B cell (primary cell): Measurements from ENCODE around the gene MTG2. TPM values are rescaled to one million over a fixed set of nuclear protein-coding genes. Genes with fewer than 3 reads are reported as not detected.

Source experiments
- ATAC-seq: fragments of 200-7000 bp; cut with Tn5 transposase; one replicate; pipeline ENCODE4 v1.10.0; 2021; ENCODE audit warnings: low read depth, mild to moderate bottlenecking, moderate number of reproducible peaks, moderate library complexity
- CTCF ChIA-PET: fragments of 350-600 bp; sonication (Branson Sonifier 250); formaldehyde crosslinking; loops from one replicate; lab custom pipeline; 2021; ENCODE audit warnings: antibody characterized with exemption, inconsistent platforms; lab: Charles Lee
- POLR2A ChIA-PET: fragments of 350-600 bp; sonication (Branson Sonifier 250); formaldehyde crosslinking; loops from one replicate; lab custom pipeline; 2021; ENCODE audit warnings: antibody characterized with exemption; lab: Charles Lee
- DNase-seq: peaks from one replicate; pipeline ENCODE4 v3.0.0; 2013
- H2AFZ ChIP-seq: 2 replicates; pipeline ENCODE4 v1.6.1; 2012; ENCODE audit warnings: mild to moderate bottlenecking, low read depth, low read length; ENCODE audit not compliant: insufficient read depth, poor library complexity, severe bottlenecking
- H3K27ac ChIP-seq, 2 donors: 1 replicate in 1 of 2; 2 replicates in 1 of 2; pipeline ENCODE4 v1.5.1; 2012 to 2013; ENCODE audit warnings: low read length in 2 of 2, mild to moderate bottlenecking in 2 of 2, moderate library complexity in 1 of 2
- H3K27me3 ChIP-seq, 4 experiments: fragments of 200-600 bp in 1 of 4; sonication (generic) in 1 of 4; replicated peaks in 1 of 4; 1 replicate in 2 of 4; 2 replicates in 2 of 4; pipeline versions ENCODE4 v1.6.1 to v1.7.0; 2013 to 2016; ENCODE audit warnings: low read length in 3 of 4, mild to moderate bottlenecking in 2 of 4, mixed read lengths in 1 of 4, moderate library complexity in 1 of 4; ENCODE audit not compliant: insufficient read depth in 4 of 4, control insufficient read depth in 3 of 4; ENCODE audit errors: control extremely low read depth in 1 of 4
- H3K36me3 ChIP-seq, 2 experiments: replicated peaks in 1 of 2; 1 replicate in 1 of 2; 2 replicates in 1 of 2; pipeline versions ENCODE4 v1.6.1 to v1.7.1; 2013; ENCODE audit warnings: low read length in 1 of 2; ENCODE audit not compliant: insufficient read depth in 2 of 2, control insufficient read depth in 1 of 2; ENCODE audit errors: control extremely low read depth in 1 of 2, extremely low read depth in 1 of 2
- H3K4me1 ChIP-seq, 2 donors: fragments of 200-600 bp in 1 of 2; sonication (generic) in 1 of 2; 1 replicate in 1 of 2; 2 replicates in 1 of 2; pipeline versions ENCODE4 v1.5.1 to v1.6.1; 2013 to 2017; ENCODE audit warnings: low read length in 2 of 2; ENCODE audit not compliant: control insufficient read depth in 2 of 2, insufficient read depth in 2 of 2
- H3K4me2 ChIP-seq: replicated peaks from 2 replicates; pipeline ENCODE3; 2012; ENCODE audit warnings: mild to moderate bottlenecking, low read depth, low read length; ENCODE audit not compliant: poor library complexity, severe bottlenecking
- H3K4me3 ChIP-seq, 5 experiments: fragments of 200-600 bp in 1 of 5; sonication (generic) in 1 of 5; 1 replicate in 3 of 5; 2 replicates in 2 of 5; pipeline versions ENCODE4 v1.5.1 to v1.7.0; 2011 to 2016; ENCODE audit warnings: low read length in 4 of 5, mild to moderate bottlenecking in 4 of 5, low read depth in 2 of 5, control low read depth in 1 of 5, moderate library complexity in 1 of 5; ENCODE audit not compliant: insufficient read depth in 1 of 5; ENCODE audit errors: control extremely low read depth in 1 of 5, extremely low read depth in 1 of 5
- H3K79me2 ChIP-seq: fragments of 200-600 bp; sonication (generic); one replicate; pipeline ENCODE4 v1.6.0; 2016; ENCODE audit warnings: low read length; ENCODE audit not compliant: control insufficient read depth, insufficient read depth
- H3K9ac ChIP-seq: fragments of 200-600 bp; sonication (generic); 2 replicates; pipeline ENCODE4 v1.6.1; 2017; ENCODE audit warnings: mild to moderate bottlenecking, low read length, moderate library complexity
- H3K9me3 ChIP-seq, 3 donors: one replicate each; pipeline versions ENCODE4 v1.6.1 to v1.7.1; 2013; ENCODE audit warnings: low read length in 2 of 3; ENCODE audit not compliant: control insufficient read depth in 2 of 3, insufficient read depth in 1 of 3; ENCODE audit errors: control extremely low read depth in 1 of 3
- H4K20me1 ChIP-seq: 2 replicates; pipeline ENCODE4 v1.6.0; 2012; ENCODE audit warnings: mild to moderate bottlenecking, low read length; ENCODE audit not compliant: insufficient read depth, control insufficient read depth, poor library complexity, severe bottlenecking
- H3K27ac Mint-ChIP-seq: one replicate; pipeline ENCODE4 v1.8.0; 2021; ENCODE audit warnings: mixed read lengths
- H3K27me3 Mint-ChIP-seq: one replicate; pipeline ENCODE4 v1.8.0; 2021; ENCODE audit warnings: mixed read lengths
- H3K4me1 Mint-ChIP-seq: one replicate; pipeline ENCODE4 v1.8.0; 2021; ENCODE audit warnings: mixed read lengths
- H3K4me3 Mint-ChIP-seq: one replicate; pipeline ENCODE4 v1.8.0; 2021; ENCODE audit warnings: mixed read lengths
- H3K9me3 Mint-ChIP-seq: one replicate; pipeline ENCODE4 v1.8.0; 2022; ENCODE audit warnings: mixed read lengths; ENCODE audit not compliant: insufficient read depth
- EZH2 ChIP-seq: IDR thresholded peaks from 2 replicates; pipeline ENCODE4 v1.6.1; 2012; ENCODE audit warnings: borderline replicate concordance, low read depth, mild to moderate bottlenecking, moderate library complexity, low read length; ENCODE audit not compliant: insufficient read depth, poor library complexity, severe bottlenecking
- WGBS: methylation state at CpG from one replicate; pipeline ENCODE4 v1.1.5; 2013; ENCODE audit warnings: missing lambda C conversion rate; ENCODE audit not compliant: insufficient coverage; 5-methylcytosine and 5-hydroxymethylcytosine counted together
- intact Hi-C: fragments of 100-400 bp; cut with micrococcal nuclease; formaldehyde crosslinking; loops from one replicate; pipeline ENCODE4 v1.10.0; 2022
- polyA plus RNA-seq: library from polyadenylated mRNA; depleted of rRNA; stranded (reverse); fragments of >200 nt; gene quantifications from 2 replicates; pipeline ENCODE4 v1.2.3, GENCODE V29; 2012
- total RNA-seq, 2 donors: library from RNA; stranded (reverse); fragments of 120-200 nt in 1 of 2; gene quantifications; 1 replicate in 1 of 2; 2 replicates in 1 of 2; pipeline versions ENCODE4 v1.2.3 to v1.2.4, GENCODE V29; 2013 to 2022
- TF ChIP-seq, protein P1 (sequence below): fragments of 200-600 bp; IDR thresholded peaks from one replicate; pipeline ENCODE4 v1.8.0; 2022; ENCODE audit warnings: antibody characterized with exemption, mild to moderate bottlenecking

Gene MTG2
- total and polyA plus RNA-seq, 2 donors (not counting 1 experiment from before 2014, with no cell fraction given): 29.6 to 48.4 TPM

- H3K4me1 Mint-ChIP-seq: no peaks in the 10 kb centered on the region
- Histone ChIP-seq H3K4me2 (no peak overlapping the region), H3K4me1 (no peaks in the 10 kb centered on the region), H4K20me1 (no peaks in the 10 kb centered on the region), H3K27ac (no peak overlapping the region), H2AFZ (no peak overlapping the region), H3K79me2 (no peaks in the 10 kb centered on the region), H3K36me3 (no peaks in the 10 kb centered on the region), H3K27me3 (peaks cover 0 to 27% (median 2%) of the 10 kb centered on the region in 4 experiments), H3K9ac (no peak overlapping the region), H3K9me3 (peaks cover 0 to 11% (median 0%) of the 10 kb centered on the region in 3 donors), H3K4me3 (no peak overlapping the region)
- ChIA-PET CTCF (no interaction called here), POLR2A (no interaction called here)
- WGBS: 62% methylated on average over 36 of the region's 37 CpGs
- H3K27me3 Mint-ChIP-seq: peaks cover 18% of the 10 kb centered on the region
- no peaks in the 10 kb centered on the region for H3K9me3 Mint-ChIP-seq
- H3K27ac Mint-ChIP-seq: no peak overlapping the region
- DNase-seq (no peak), ATAC-seq (no peak)
- intact Hi-C loops: no loop called here
- no peak overlapping the region for H3K4me3 Mint-ChIP-seq
- no peak for TF ChIP-seq EZH2
- TF ChIP-seq, protein P1, sequence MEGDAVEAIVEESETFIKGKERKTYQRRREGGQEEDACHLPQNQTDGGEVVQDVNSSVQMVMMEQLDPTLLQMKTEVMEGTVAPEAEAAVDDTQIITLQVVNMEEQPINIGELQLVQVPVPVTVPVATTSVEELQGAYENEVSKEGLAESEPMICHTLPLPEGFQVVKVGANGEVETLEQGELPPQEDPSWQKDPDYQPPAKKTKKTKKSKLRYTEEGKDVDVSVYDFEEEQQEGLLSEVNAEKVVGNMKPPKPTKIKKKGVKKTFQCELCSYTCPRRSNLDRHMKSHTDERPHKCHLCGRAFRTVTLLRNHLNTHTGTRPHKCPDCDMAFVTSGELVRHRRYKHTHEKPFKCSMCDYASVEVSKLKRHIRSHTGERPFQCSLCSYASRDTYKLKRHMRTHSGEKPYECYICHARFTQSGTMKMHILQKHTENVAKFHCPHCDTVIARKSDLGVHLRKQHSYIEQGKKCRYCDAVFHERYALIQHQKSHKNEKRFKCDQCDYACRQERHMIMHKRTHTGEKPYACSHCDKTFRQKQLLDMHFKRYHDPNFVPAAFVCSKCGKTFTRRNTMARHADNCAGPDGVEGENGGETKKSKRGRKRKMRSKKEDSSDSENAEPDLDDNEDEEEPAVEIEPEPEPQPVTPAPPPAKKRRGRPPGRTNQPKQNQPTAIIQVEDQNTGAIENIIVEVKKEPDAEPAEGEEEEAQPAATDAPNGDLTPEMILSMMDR: no peak
Measured at GRCh38 chr20:62227977-62228958, 45.4 kb downstream of the MTG2 start.

DNA sequence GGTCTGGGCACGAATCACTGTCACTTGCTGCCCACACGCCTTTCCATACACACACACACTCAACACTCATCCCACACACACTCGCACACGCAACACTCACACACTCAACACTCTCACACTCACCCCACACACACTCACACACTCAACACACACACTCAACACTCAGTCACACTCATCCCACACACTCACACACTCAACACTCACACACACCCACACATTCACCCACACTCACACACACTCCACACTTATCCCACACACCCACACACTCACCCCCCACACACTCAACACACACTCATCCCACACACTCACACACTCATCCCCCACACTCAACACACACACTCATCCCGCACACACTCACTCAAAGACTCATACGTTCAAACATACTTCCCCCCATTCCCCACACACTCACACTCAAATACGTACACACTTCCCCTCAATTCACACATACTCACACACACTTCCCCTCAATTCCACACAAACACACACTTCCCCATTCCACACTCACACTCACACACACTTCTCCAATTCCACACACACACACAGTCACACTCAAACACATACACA is 46.2 kb downstream of the MTG2 start:
- H2AFZ ChIP-seq: no peak overlapping the region
- POLR2A ChIA-PET: no interaction called here
- no peak overlapping the region for H3K27ac ChIP-seq
- WGBS: 77% methylated on average over 7 of the region's 7 CpGs
- Mint-ChIP-seq H3K4me1 (no peaks in the 10 kb centered on the region), H3K9me3 (no peaks in the 10 kb centered on the region), H3K27ac (no peak overlapping the region), H3K4me3 (no peak overlapping the region), H3K27me3 (peaks cover 22% of the 10 kb centered on the region)
- no peak for DNase-seq
- peaks cover 0 to 27% (median 1%) of the 10 kb centered on the region in 4 experiments for H3K27me3 ChIP-seq
- no peak overlapping the region for H3K4me2 ChIP-seq
- no peak overlapping the region for H3K4me3 ChIP-seq
- CTCF ChIA-PET: no interaction called here
- H3K9me3 ChIP-seq: peaks cover 0 to 15% (median 5%) of the 10 kb centered on the region in 3 donors
- no peaks in the 10 kb centered on the region for H3K36me3 ChIP-seq
- no peak for TF ChIP-seq EZH2
- TF ChIP-seq, protein P1: no peak
- H4K20me1 ChIP-seq: no peaks in the 10 kb centered on the region
- intact Hi-C loops: no loop called here
- ATAC-seq: no peak
- no peaks in the 10 kb centered on the region for H3K4me1 ChIP-seq
- H3K79me2 ChIP-seq: no peaks in the 10 kb centered on the region
- H3K9ac ChIP-seq: no peak overlapping the region
